ENCODE measurements around the gene CCDC12. TPM values are rescaled to one million over a fixed set of nuclear protein-coding genes. Genes with fewer than 3 reads are reported as not detected.
A peak's percentile ranks its signal among the peaks of the same experiment; 100 is the strongest.

CCDC12 gene
- total and polyA plus RNA-seq, 4 donors, result 14.0 to 55.8 (median 42.8) TPM

GRCh38 chr3:46960835-46961234 is 15.7 kb downstream of the CCDC12 start:
- Histone ChIP-seq H3K36me3 (ENCODE audit: control insufficient read depth, insufficient read depth, low read length) (peaks cover 9% of the 10 kb centered on the region), H3K4me1 (ENCODE audit: control insufficient read depth, insufficient read depth, low read length) (peaks cover 34% of the 10 kb centered on the region), H3K27me3 (ENCODE audit: control insufficient read depth, insufficient read depth, low read length) (no peaks in the 10 kb centered on the region), H3K4me3 (ENCODE audit: low read depth, low read length) (no peak overlapping the region), H3K27ac (ENCODE audit: low read depth, low read length) (peak overlapping the region; percentile 52), H3K9me3 (ENCODE audit: control insufficient read depth, insufficient read depth, low read length) (no peaks in the 10 kb centered on the region)
- DNase-seq (ENCODE audit: low read depth in 4 of 6, low spot score in 6 of 6), result no peak
- no CpG with 5 or more reads among the region's 1 CpG for WGBS (ENCODE audit: insufficient coverage)

GRCh38 chr3:46960081-46960701 is 16.4 kb downstream of the CCDC12 start:
- peak overlapping the region; percentile 52 for H3K27ac ChIP-seq (ENCODE audit: low read depth, low read length)
- WGBS (ENCODE audit: insufficient coverage), result 15% methylated on average over 4 of the region's 4 CpGs
- DNase-seq (ENCODE audit: low read depth in 4 of 6, low spot score in 6 of 6), result peak in 4 of 6 donors; percentile 35 to 80 (median 55)

GRCh38 chr3:46959161-46959511 is 17.4 kb downstream of the CCDC12 start:
- Histone ChIP-seq H3K4me3 (ENCODE audit: low read depth, low read length) (no peak overlapping the region), H3K9me3 (ENCODE audit: control insufficient read depth, insufficient read depth, low read length) (no peaks in the 10 kb centered on the region), H3K4me1 (ENCODE audit: control insufficient read depth, insufficient read depth, low read length) (peaks cover 34% of the 10 kb centered on the region), H3K36me3 (ENCODE audit: control insufficient read depth, insufficient read depth, low read length) (peaks cover 3% of the 10 kb centered on the region), H3K27me3 (ENCODE audit: control insufficient read depth, insufficient read depth, low read length) (no peaks in the 10 kb centered on the region), H3K27ac (ENCODE audit: low read depth, low read length) (no peak overlapping the region)
- DNase-seq (ENCODE audit: low read depth in 4 of 6, low spot score in 6 of 6), result no peak
- 97% methylated on average over 5 of the region's 6 CpGs for WGBS (ENCODE audit: insufficient coverage)

More at GRCh38 chr3:46960081-46960701, 16.4 kb downstream of the CCDC12 start:
- H3K36me3 ChIP-seq (ENCODE audit: control insufficient read depth, insufficient read depth, low read length), result peaks cover 3% of the 10 kb centered on the region
- H3K9me3 ChIP-seq (ENCODE audit: control insufficient read depth, insufficient read depth, low read length), result no peaks in the 10 kb centered on the region
- H3K27me3 ChIP-seq (ENCODE audit: control insufficient read depth, insufficient read depth, low read length), result no peaks in the 10 kb centered on the region
- H3K4me3 ChIP-seq (ENCODE audit: low read depth, low read length), result no peak overlapping the region
- H3K4me1 ChIP-seq (ENCODE audit: control insufficient read depth, insufficient read depth, low read length), result peaks cover 34% of the 10 kb centered on the region

GRCh38 chr3:46958467-46959160 is 17.9 kb downstream of the CCDC12 start:
- Histone ChIP-seq H3K4me3 (ENCODE audit: low read depth, low read length) (no peak overlapping the region), H3K27ac (ENCODE audit: low read depth, low read length) (no peak overlapping the region), H3K4me1 (ENCODE audit: control insufficient read depth, insufficient read depth, low read length) (peaks cover 34% of the 10 kb centered on the region), H3K9me3 (ENCODE audit: control insufficient read depth, insufficient read depth, low read length) (no peaks in the 10 kb centered on the region), H3K27me3 (ENCODE audit: control insufficient read depth, insufficient read depth, low read length) (no peaks in the 10 kb centered on the region), H3K36me3 (ENCODE audit: control insufficient read depth, insufficient read depth, low read length) (peaks cover 3% of the 10 kb centered on the region)
- no peak for DNase-seq (ENCODE audit: low read depth in 4 of 6, low spot score in 6 of 6)
- WGBS (ENCODE audit: insufficient coverage), result 64% methylated on average over 3 of the region's 9 CpGs

- Histone ChIP-seq H3K27ac (ENCODE audit: low read depth, low read length) (no peak overlapping the region), H3K4me1 (ENCODE audit: control insufficient read depth, insufficient read depth, low read length) (peaks cover 34% of the 10 kb centered on the region), H3K27me3 (ENCODE audit: control insufficient read depth, insufficient read depth, low read length) (no peaks in the 10 kb centered on the region), H3K4me3 (ENCODE audit: low read depth, low read length) (no peak overlapping the region), H3K36me3 (ENCODE audit: control insufficient read depth, insufficient read depth, low read length) (peaks cover 3% of the 10 kb centered on the region), H3K9me3 (ENCODE audit: control insufficient read depth, insufficient read depth, low read length) (no peaks in the 10 kb centered on the region)
- 60% methylated on average over 6 of the region's 11 CpGs for WGBS (ENCODE audit: insufficient coverage)
- DNase-seq (ENCODE audit: low read depth in 4 of 6, low spot score in 6 of 6), result no peak
Measured at GRCh38 chr3:46957092-46957820, 19.3 kb downstream of the CCDC12 start.

GRCh38 chr3:46955801-46956259 is 20.7 kb downstream of the CCDC12 start:
- WGBS (ENCODE audit: insufficient coverage), result 74% methylated on average over 3 of the region's 3 CpGs
- H3K27ac ChIP-seq (ENCODE audit: low read depth, low read length), result no peak overlapping the region
- H3K9me3 ChIP-seq (ENCODE audit: control insufficient read depth, insufficient read depth, low read length), result no peaks in the 10 kb centered on the region
- H3K36me3 ChIP-seq (ENCODE audit: control insufficient read depth, insufficient read depth, low read length), result peaks cover 2% of the 10 kb centered on the region
- no peak for DNase-seq (ENCODE audit: low read depth in 4 of 6, low spot score in 6 of 6)
- H3K4me1 ChIP-seq (ENCODE audit: control insufficient read depth, insufficient read depth, low read length), result peaks cover 27% of the 10 kb centered on the region
- H3K4me3 ChIP-seq (ENCODE audit: low read depth, low read length), result no peak overlapping the region
- no peaks in the 10 kb centered on the region for H3K27me3 ChIP-seq (ENCODE audit: control insufficient read depth, insufficient read depth, low read length)

GRCh38 chr3:46955157-46955556 is 21.4 kb downstream of the CCDC12 start:
- 87% methylated on average over 4 of the region's 5 CpGs for WGBS (ENCODE audit: insufficient coverage)
- H3K9me3 ChIP-seq (ENCODE audit: control insufficient read depth, insufficient read depth, low read length), result no peaks in the 10 kb centered on the region
- DNase-seq (ENCODE audit: low read depth in 4 of 6, low spot score in 6 of 6), result no peak
- peaks cover 21% of the 10 kb centered on the region for H3K4me1 ChIP-seq (ENCODE audit: control insufficient read depth, insufficient read depth, low read length)
- no peak overlapping the region for H3K4me3 ChIP-seq (ENCODE audit: low read depth, low read length)
- no peak overlapping the region for H3K27ac ChIP-seq (ENCODE audit: low read depth, low read length)
- H3K36me3 ChIP-seq (ENCODE audit: control insufficient read depth, insufficient read depth, low read length), result no peaks in the 10 kb centered on the region
- H3K27me3 ChIP-seq (ENCODE audit: control insufficient read depth, insufficient read depth, low read length), result no peaks in the 10 kb centered on the region

- no peak for DNase-seq (ENCODE audit: low read depth in 4 of 6, low spot score in 6 of 6)
- H3K27ac ChIP-seq (ENCODE audit: low read depth, low read length), result no peak overlapping the region
- H3K36me3 ChIP-seq (ENCODE audit: control insufficient read depth, insufficient read depth, low read length), result no peaks in the 10 kb centered on the region
- no peak overlapping the region for H3K4me3 ChIP-seq (ENCODE audit: low read depth, low read length)
- H3K4me1 ChIP-seq (ENCODE audit: control insufficient read depth, insufficient read depth, low read length), result peaks cover 18% of the 10 kb centered on the region
- WGBS (ENCODE audit: insufficient coverage), result no CpG with 5 or more reads among the region's 3 CpGs
- no peaks in the 10 kb centered on the region for H3K9me3 ChIP-seq (ENCODE audit: control insufficient read depth, insufficient read depth, low read length)
- H3K27me3 ChIP-seq (ENCODE audit: control insufficient read depth, insufficient read depth, low read length), result no peaks in the 10 kb centered on the region
Measured at GRCh38 chr3:46954178-46954577, 22.4 kb downstream of the CCDC12 start.

GRCh38 chr3:46953234-46954010 is 23.1 kb downstream of the CCDC12 start:
- DNase-seq (ENCODE audit: low read depth in 4 of 6, low spot score in 6 of 6), result no peak
- no peaks in the 10 kb centered on the region for H3K27me3 ChIP-seq (ENCODE audit: control insufficient read depth, insufficient read depth, low read length)
- WGBS (ENCODE audit: insufficient coverage), result 70% methylated on average over 4 of the region's 8 CpGs
- H3K27ac ChIP-seq (ENCODE audit: low read depth, low read length), result no peak overlapping the region
- no peak overlapping the region for H3K4me3 ChIP-seq (ENCODE audit: low read depth, low read length)
- H3K36me3 ChIP-seq (ENCODE audit: control insufficient read depth, insufficient read depth, low read length), result peaks cover 2% of the 10 kb centered on the region
- H3K9me3 ChIP-seq (ENCODE audit: control insufficient read depth, insufficient read depth, low read length), result no peaks in the 10 kb centered on the region
- peaks cover 20% of the 10 kb centered on the region for H3K4me1 ChIP-seq (ENCODE audit: control insufficient read depth, insufficient read depth, low read length)
